Neural progenitor cell (in vitro differentiated cells): ENCODE data around the gene INPP5B. TPM values are rescaled to one million over a fixed set of nuclear protein-coding genes. Genes with fewer than 3 reads are reported as not detected.

Experiments
- DNase-seq: peaks from one replicate; pipeline ENCODE4 v3.0.0-alpha.2; 2016; ENCODE audit warnings: low spot score
- H2AFZ ChIP-seq: fragments of 200-600 bp; sonication (generic); replicated peaks from 2 replicates; pipeline ENCODE4 v1.6.1; 2016; ENCODE audit warnings: antibody characterized with exemption
- H3F3A ChIP-seq: fragments of 200-600 bp; sonication (generic); 2 replicates; pipeline ENCODE4 v1.6.1; 2016; ENCODE audit warnings: antibody characterized with exemption, low read depth
- H3K27ac ChIP-seq: fragments of 200-600 bp; sonication (generic); 2 replicates; pipeline ENCODE4 v1.5.1; 2016; ENCODE audit warnings: mild to moderate bottlenecking
- H3K27me3 ChIP-seq: fragments of 200-600 bp; sonication (generic); 2 replicates; pipeline ENCODE4 v1.6.1; 2016; ENCODE audit warnings: mild to moderate bottlenecking, moderate library complexity
- H3K36me3 ChIP-seq: fragments of 200-600 bp; sonication (generic); 2 replicates; pipeline ENCODE4 v1.5.1; 2016
- H3K4me1 ChIP-seq: fragments of 200-600 bp; sonication (generic); 2 replicates; pipeline ENCODE4 v1.6.1; 2016; ENCODE audit warnings: mixed run types
- H3K4me2 ChIP-seq: fragments of 200-600 bp; sonication (generic); 2 replicates; pipeline ENCODE4 v1.6.1; 2016
- H3K4me3 ChIP-seq: fragments of 200-600 bp; sonication (generic); 2 replicates; pipeline ENCODE4 v1.5.1; 2016
- H3K79me2 ChIP-seq: fragments of 200-600 bp; sonication (generic); 2 replicates; pipeline ENCODE4 v1.6.1; 2016; ENCODE audit warnings: low read depth
- H3K9ac ChIP-seq: fragments of 200-600 bp; sonication (generic); 2 replicates; pipeline ENCODE4 v1.6.1; 2016
- H3K9me3 ChIP-seq: fragments of 200-600 bp; sonication (generic); 2 replicates; pipeline ENCODE4 v1.5.1; 2016; ENCODE audit warnings: low read depth
- H4K20me1 ChIP-seq: fragments of 200-600 bp; sonication (generic); 2 replicates; pipeline ENCODE4 v1.6.1; 2016; ENCODE audit warnings: low read depth
- H3K27ac Mint-ChIP-seq: 3 replicates; pipeline ENCODE4 v1.8.0; 2021; ENCODE audit warnings: mixed read lengths
- H3K27me3 Mint-ChIP-seq: 2 replicates; pipeline ENCODE4 v1.8.0; 2022; ENCODE audit warnings: low read depth, mild to moderate bottlenecking, inconsistent platforms, moderate library complexity, mixed read lengths; ENCODE audit not compliant: insufficient read depth
- H3K36me3 Mint-ChIP-seq: 3 replicates; pipeline ENCODE4 v1.8.0; 2021; ENCODE audit warnings: mixed read lengths
- H3K4me1 Mint-ChIP-seq: 3 replicates; pipeline ENCODE4 v1.8.0; 2021; ENCODE audit warnings: mixed read lengths
- H3K4me3 Mint-ChIP-seq: 3 replicates; pipeline ENCODE4 v1.8.0; 2021; ENCODE audit warnings: mild to moderate bottlenecking, moderate library complexity, mixed read lengths
- H3K9me3 Mint-ChIP-seq: 3 replicates; pipeline ENCODE4 v1.8.0; 2020; ENCODE audit warnings: mixed read lengths
- EZH2 ChIP-seq: fragments of 200-600 bp; sonication (generic); IDR thresholded peaks from 2 replicates; pipeline ENCODE4 v1.6.1; 2017; ENCODE audit warnings: antibody characterized with exemption, mild to moderate bottlenecking, moderate library complexity
- EZH2phosphoT487 ChIP-seq: fragments of 200-600 bp; sonication (generic); IDR thresholded peaks from 2 replicates; pipeline ENCODE4 v1.6.1; 2017; ENCODE audit warnings: antibody characterized with exemption
- total RNA-seq: library from RNA; depleted of rRNA; stranded (reverse); fragments of >200 nt; gene quantifications from 2 replicates; pipeline ENCODE4 v1.2.3, GENCODE V29; 2015; ENCODE audit warnings: low replicate concordance
- TF ChIP-seq, protein P1 (sequence below): fragments of 200-600 bp; sonication (generic); IDR thresholded peaks from 2 replicates; pipeline ENCODE4 v1.5.1; 2017; ENCODE audit warnings: antibody characterized with exemption, mild to moderate bottlenecking

INPP5B gene
- total RNA-seq, 1 donor from 2014 or later = 22.0 TPM

DNA sequence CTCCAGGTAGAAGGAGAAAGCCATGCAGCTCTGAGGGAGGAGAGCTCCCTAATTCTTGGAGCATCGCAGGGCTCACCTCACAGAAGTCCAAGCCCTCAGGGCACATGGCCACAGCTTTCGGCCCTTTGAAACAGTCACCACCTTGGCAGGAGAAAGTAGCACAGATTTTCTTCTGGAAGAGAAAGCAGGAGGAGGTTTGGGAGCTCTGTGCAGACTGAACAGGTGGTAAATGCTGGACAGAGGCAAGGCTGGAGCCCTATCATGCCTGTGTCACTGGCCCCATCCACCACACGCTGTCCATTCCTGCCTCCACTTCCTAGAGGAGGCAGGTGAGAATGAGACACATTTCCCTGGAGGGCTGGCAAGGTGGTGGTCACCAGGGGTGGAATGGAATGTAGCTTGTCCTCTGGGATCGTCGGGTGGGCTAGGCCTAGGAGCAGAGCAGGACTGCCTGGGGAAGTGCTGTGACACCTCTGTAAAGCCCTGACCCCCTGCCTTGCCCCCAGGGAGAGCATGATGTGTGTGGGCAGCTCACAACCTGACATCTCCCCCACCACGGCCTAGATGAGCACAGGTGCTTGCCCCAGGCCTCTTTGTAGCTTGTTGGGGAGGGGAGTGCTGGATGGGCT is 2.8 kb upstream of the INPP5B start:
- no peak overlapping the region for H3K9ac ChIP-seq
- TF ChIP-seq, protein P1, sequence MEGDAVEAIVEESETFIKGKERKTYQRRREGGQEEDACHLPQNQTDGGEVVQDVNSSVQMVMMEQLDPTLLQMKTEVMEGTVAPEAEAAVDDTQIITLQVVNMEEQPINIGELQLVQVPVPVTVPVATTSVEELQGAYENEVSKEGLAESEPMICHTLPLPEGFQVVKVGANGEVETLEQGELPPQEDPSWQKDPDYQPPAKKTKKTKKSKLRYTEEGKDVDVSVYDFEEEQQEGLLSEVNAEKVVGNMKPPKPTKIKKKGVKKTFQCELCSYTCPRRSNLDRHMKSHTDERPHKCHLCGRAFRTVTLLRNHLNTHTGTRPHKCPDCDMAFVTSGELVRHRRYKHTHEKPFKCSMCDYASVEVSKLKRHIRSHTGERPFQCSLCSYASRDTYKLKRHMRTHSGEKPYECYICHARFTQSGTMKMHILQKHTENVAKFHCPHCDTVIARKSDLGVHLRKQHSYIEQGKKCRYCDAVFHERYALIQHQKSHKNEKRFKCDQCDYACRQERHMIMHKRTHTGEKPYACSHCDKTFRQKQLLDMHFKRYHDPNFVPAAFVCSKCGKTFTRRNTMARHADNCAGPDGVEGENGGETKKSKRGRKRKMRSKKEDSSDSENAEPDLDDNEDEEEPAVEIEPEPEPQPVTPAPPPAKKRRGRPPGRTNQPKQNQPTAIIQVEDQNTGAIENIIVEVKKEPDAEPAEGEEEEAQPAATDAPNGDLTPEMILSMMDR = no peak
- TF ChIP-seq EZH2phosphoT487 (no peak), EZH2 (no peak)
- H3K4me2 ChIP-seq = no peak overlapping the region
- no peaks in the 10 kb centered on the region for H3K79me2 ChIP-seq
- Mint-ChIP-seq H3K4me3 (no peak overlapping the region), H3K27me3 (peaks cover 2% of the 10 kb centered on the region), H3K4me1 (peaks cover 24% of the 10 kb centered on the region), H3K27ac (no peak overlapping the region), H3K9me3 (no peaks in the 10 kb centered on the region), H3K36me3 (no peaks in the 10 kb centered on the region)
- H3K4me3 ChIP-seq = no peak overlapping the region
- H4K20me1 ChIP-seq = no peaks in the 10 kb centered on the region
- peaks cover 5% of the 10 kb centered on the region for H3F3A ChIP-seq
- H3K36me3 ChIP-seq = no peaks in the 10 kb centered on the region
- no peak for DNase-seq
- no peaks in the 10 kb centered on the region for H3K9me3 ChIP-seq
- no peak overlapping the region for H3K27ac ChIP-seq
- H3K4me1 ChIP-seq = peaks cover 3% of the 10 kb centered on the region
- H2AFZ ChIP-seq = no peak overlapping the region
- no peaks in the 10 kb centered on the region for H3K27me3 ChIP-seq

DNA sequence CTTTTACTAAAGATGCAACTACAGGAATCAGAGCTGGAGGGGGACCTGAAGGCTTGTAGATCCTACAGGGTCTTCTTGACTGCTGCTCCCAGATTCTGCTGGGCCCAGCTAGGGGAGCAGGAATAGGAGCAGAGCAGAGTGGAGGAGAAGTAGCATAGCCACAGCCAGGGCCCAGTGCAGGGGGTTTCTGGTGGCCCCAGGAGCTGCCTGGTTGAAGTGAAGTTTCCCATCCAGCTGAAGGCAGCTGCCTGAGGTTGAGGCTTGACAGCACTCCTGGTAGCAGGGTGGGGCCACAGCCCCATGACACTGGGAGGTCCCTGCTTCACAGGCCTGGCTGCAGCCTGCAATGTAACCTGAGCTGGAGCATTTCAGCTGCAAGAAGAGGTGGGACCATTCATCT is 2.0 kb upstream of the INPP5B start:
- no peaks in the 10 kb centered on the region for H3K9me3 Mint-ChIP-seq
- no peaks in the 10 kb centered on the region for H3K9me3 ChIP-seq
- TF ChIP-seq EZH2phosphoT487 (no peak), EZH2 (no peak)
- TF ChIP-seq, protein P1 = no peak
- no peaks in the 10 kb centered on the region for H3K27me3 ChIP-seq
- H3K4me1 ChIP-seq = no peaks in the 10 kb centered on the region
- peaks cover 2% of the 10 kb centered on the region for H3K27me3 Mint-ChIP-seq
- H2AFZ ChIP-seq = no peak overlapping the region
- H4K20me1 ChIP-seq = no peaks in the 10 kb centered on the region
- H3K9ac ChIP-seq = no peak overlapping the region
- no peak overlapping the region for H3K4me2 ChIP-seq
- no peaks in the 10 kb centered on the region for H3K36me3 Mint-ChIP-seq
- DNase-seq = no peak
- H3K4me1 Mint-ChIP-seq = peaks cover 19% of the 10 kb centered on the region
- H3K4me3 Mint-ChIP-seq = no peak overlapping the region
- no peaks in the 10 kb centered on the region for H3K79me2 ChIP-seq
- no peak overlapping the region for H3K27ac ChIP-seq
- H3K4me3 ChIP-seq = no peak overlapping the region
- no peak overlapping the region for H3K27ac Mint-ChIP-seq
- no peaks in the 10 kb centered on the region for H3F3A ChIP-seq
- H3K36me3 ChIP-seq = no peaks in the 10 kb centered on the region

DNA sequence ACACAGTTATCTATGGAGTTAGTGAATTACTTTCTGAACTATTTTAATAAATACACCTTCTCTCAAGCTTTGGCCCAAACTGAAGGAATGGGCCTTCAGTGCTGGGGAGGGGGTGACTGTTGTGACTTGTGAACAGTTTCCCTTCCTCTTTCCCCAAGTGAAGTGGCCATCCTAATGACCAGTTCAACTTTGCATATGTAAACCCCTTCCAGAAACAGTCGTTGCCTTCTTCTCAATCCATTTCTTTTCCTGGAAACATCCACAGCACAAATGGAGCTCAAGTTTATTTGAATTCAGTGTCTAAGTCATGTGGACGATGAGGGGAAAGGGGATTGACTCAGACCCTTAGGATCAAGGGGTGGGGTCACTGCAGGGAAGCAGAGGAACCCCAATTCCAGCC is 1.3 kb upstream of the INPP5B start:
- no peak for DNase-seq
- Mint-ChIP-seq H3K27ac (peak overlapping the region; percentile 30), H3K4me3 (peak overlapping the region; percentile 28), H3K9me3 (no peaks in the 10 kb centered on the region), H3K36me3 (no peaks in the 10 kb centered on the region), H3K4me1 (peaks cover 19% of the 10 kb centered on the region), H3K27me3 (peaks cover 2% of the 10 kb centered on the region)
- Histone ChIP-seq H3K27ac (no peak overlapping the region), H3K4me3 (no peak overlapping the region), H2AFZ (no peak overlapping the region), H3K36me3 (no peaks in the 10 kb centered on the region), H3K4me2 (no peak overlapping the region), H3K79me2 (no peaks in the 10 kb centered on the region), H4K20me1 (no peaks in the 10 kb centered on the region), H3F3A (no peaks in the 10 kb centered on the region), H3K27me3 (no peaks in the 10 kb centered on the region), H3K4me1 (no peaks in the 10 kb centered on the region), H3K9me3 (no peaks in the 10 kb centered on the region), H3K9ac (no peak overlapping the region)
- no peak for TF ChIP-seq EZH2
- no peak for TF ChIP-seq EZH2phosphoT487
- TF ChIP-seq, protein P1 = no peak
